Stimulated activated CD8-positive, alpha-beta memory T cell treated with anti-CD3 and anti-CD28 coated beads, Interleukin-7, amount 100 ng/mL, for 24 hours (primary cell): ENCODE results near the gene TTC27.
"Not testable (repeated sequence)": the region's sequence is repeated elsewhere in the genome, so short reads cannot be mapped to it uniquely, and the experiment has no call there.

Source experiments
- DNase-seq: peaks from one replicate; pipeline ENCODE4 v3.0.0-alpha.2; 2020; ENCODE audit warnings: low read depth

TTC27 gene

DNA sequence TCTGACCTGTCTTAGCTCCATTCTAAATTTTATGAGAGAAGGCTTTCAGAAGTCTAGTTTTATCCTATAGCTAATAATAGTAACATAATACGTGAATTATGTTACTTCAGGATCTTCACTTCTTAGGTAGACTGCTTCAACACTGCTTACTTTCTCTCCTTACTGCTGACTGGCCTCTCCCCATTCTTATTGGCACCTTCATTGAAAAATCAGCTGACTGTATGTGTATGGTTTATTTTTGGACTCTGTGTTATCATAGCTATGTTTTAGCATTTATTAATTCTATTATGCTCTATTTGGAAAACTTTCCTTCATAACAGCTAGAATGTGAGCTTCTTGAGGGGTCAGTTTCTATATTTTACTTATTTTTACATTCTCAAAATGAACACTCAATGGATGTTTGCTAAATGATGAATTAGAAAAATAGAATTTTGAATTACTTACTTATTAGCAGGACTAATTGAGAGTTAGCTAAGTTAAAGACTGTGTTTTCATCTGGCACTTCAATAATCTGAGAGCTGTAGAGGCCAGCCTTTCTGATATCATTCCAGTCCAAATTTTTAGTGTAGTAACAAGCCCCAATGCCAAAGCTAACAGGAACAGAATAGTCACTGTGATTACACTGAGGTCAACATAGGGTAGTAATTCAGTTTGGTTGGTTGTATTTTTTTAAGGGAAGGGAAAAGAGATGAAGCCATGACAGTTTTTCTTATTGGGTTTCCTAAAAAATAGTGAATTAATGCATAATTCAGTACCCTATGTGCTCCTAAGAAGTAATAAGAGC, 92.3 kb downstream of the TTC27 start:
- DNase-seq, result no peak

GRCh38 chr2:32720771-32721170, 92.9 kb downstream of the TTC27 start:
- no peak for DNase-seq

GRCh38 chr2:32721376-32721775, 93.5 kb downstream of the TTC27 start:
- no peak for DNase-seq

GRCh38 chr2:32723467-32724079, 95.7 kb downstream of the TTC27 start:
- no peak for DNase-seq

DNA sequence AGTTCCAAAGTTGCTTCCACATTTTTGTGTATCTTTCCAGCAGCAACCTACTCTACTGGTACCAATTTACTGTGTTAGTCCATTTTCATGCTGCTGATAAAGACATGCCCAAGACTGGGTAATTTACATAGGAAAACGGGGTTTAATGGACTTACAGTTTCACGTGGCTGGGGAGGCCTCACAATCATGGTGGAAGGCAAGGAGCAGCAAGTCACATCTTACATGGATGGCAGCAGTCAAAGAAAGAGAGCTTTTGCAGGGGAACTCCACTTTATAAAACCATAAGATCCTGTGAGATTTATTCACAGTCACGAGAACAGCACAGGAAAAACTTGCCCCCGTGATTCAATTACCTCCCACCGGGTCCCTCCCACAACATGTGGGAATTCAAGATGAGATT, 98.8 kb downstream of the TTC27 start:
- not testable (repeated sequence) for DNase-seq

GRCh38 chr2:32727157-32727556, 99.3 kb downstream of the TTC27 start:
- DNase-seq, result no peak

DNA sequence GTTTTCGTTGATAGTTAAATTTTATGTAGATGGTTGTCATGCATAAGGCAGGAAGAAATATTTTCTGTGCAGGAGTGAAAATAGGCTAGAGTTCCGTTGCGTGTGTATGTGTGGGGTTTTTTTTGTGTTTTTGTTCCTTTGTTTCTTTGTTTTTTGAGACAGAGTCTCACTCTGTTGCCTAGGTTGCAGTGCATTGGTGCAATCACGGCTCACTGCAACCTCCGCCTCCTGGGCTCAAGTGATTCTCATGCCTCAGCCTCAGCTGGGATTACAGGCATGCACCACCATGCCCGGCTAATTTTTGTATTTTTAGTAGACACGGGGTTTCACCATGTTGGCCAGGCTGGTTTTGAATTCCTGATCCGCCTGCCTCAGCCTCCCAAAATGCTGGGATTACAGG, 103.1 kb downstream of the TTC27 start:
- DNase-seq, result not testable (repeated sequence)

DNA sequence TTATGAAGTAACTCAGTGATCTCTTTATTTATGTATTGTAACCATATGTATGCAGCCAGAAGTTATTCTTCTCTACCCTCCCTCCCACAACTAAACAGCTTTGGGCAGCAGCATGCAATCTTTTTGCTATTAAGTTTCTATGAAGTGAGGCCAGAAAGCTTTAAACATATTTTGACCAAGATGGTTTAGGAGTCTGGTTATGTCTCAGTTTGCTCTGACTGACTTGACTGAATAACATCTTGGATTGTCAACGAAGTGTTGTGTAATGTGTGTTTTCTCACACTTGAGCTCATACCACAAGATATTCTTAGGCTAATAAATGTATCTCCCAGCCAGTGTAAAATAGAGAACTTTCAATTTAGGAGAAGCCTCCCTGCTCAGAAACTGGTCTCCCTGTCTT, 104.3 kb downstream of the TTC27 start:
- DNase-seq, result no peak

DNA sequence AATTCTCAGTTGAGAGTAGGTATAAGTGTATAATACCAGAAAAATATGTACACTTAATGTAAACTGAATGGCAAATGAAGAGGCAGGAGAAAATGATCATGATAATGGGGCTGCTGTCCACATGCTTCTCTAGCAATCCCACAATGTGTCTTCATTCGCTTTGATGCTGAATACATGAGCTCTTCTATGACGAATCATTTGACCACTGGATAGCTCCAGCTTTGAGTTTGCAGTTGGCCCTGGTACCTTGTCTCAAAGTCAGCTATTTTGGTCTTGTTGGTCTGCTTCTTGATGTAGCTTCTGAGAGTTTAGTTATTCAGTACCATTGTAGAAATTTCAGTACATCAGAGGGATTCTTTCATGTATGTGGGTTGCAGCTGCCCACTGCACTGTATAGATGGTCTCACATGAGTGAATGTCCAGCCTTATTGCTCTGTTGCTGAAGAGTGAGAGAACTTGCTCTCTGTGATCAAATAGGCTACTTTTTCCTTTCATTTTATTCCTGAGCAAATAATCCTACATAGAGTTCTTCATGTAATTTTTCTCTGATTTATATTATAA, 105.1 kb downstream of the TTC27 start:
- DNase-seq, result no peak

GRCh38 chr2:32735348-32735747, 107.5 kb downstream of the TTC27 start:
- no peak for DNase-seq

DNA sequence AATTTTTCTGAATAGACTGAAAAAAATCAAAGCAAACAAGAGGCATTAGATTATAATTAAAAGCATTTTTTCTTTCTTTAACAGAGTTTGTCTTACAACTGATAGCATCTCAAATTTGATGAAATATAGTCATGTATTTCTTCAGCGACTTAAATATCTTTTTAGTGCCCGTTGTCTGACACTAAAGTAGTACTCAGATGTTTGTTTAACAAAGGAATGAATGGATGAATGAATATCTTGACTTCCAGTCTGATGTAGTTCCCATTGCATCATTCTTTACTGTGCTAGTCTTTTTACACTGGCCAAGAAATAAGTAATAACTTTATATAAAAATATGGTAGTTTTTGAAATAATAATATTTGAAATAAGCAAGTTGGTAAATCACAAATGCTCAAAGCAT, 111.1 kb downstream of the TTC27 start:
- DNase-seq, result no peak

GRCh38 chr2:32739664-32740063, 111.8 kb downstream of the TTC27 start:
- DNase-seq, result no peak

GRCh38 chr2:32741575-32741974, 113.7 kb downstream of the TTC27 start:
- DNase-seq, result no peak

DNA sequence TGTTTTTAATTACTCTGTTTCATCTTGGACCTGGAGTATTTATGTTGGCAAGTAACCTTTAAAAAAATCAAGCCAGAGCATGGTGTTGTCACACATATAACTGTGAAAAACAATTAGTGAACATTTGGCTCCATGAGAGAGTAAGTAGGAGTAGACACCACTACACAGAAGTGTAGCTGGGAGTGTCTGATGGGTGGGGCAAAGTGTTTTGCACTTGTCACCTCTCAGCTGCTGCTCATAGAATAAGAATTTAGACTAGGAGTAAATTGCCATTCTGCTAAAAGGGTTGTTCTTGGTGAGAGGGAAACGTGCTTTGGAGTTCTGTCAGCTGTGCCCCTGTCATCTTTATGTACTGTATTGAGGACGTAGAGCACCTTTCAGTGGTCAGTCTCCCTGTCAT, 114.5 kb downstream of the TTC27 start:
- no peak for DNase-seq

GRCh38 chr2:32743480-32744236, 115.8 kb downstream of the TTC27 start:
- no peak for DNase-seq

- DNase-seq, result no peak
Observed at GRCh38 chr2:32745191-32745590, 117.3 kb downstream of the TTC27 start.

GRCh38 chr2:32745675-32746074, 117.8 kb downstream of the TTC27 start:
- DNase-seq, result no peak

- no peak for DNase-seq
Observed at GRCh38 chr2:32746669-32747068, 118.8 kb downstream of the TTC27 start.

GRCh38 chr2:32748158-32748557, 120.3 kb downstream of the TTC27 start:
- no peak for DNase-seq

- no peak for DNase-seq
Observed at GRCh38 chr2:32750880-32751279, 123.0 kb downstream of the TTC27 start.

DNA sequence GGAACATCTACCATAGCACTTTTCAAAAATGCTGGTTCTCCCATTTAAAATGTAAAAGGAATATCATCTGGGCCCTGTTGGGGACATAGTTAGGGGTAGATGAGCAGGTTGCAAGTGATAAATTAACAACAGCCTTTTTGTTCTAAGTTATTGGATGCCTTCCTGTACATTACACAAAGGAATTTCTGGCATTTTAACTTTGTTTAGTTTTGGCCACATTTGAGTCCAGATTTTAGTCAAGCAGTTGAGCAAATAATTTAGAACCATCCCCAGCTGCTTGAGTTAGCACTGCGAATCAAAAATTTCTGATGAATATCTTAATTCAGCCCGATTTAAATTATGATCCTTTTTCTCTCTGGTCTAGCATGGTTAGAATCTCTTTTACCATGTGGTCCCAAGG, 124.4 kb downstream of the TTC27 start:
- no peak for DNase-seq

- DNase-seq, result no peak
Observed at GRCh38 chr2:32752952-32753351, 125.1 kb downstream of the TTC27 start.

GRCh38 chr2:32754676-32755075, 126.8 kb downstream of the TTC27 start:
- not testable (repeated sequence) for DNase-seq
